Activated naive CD4-positive, alpha-beta T cell treated with anti-CD3 and anti-CD28 coated beads, Interleukin-2, amount 50 U/mL, for 24 hours (primary cell): ENCODE data around the gene PFN1.

ENCODE experiments used
- H3K27ac Mint-ChIP-seq: one replicate; pipeline ENCODE4 v1.8.0; 2021; ENCODE audit warnings: mild to moderate bottlenecking, mixed read lengths
- H3K27me3 Mint-ChIP-seq: one replicate; pipeline ENCODE4 v1.8.0; 2021; ENCODE audit warnings: mixed read lengths
- H3K36me3 Mint-ChIP-seq: one replicate; pipeline ENCODE4 v1.8.0; 2021; ENCODE audit warnings: mixed read lengths
- H3K4me1 Mint-ChIP-seq: one replicate; pipeline ENCODE4 v1.8.0; 2021; ENCODE audit warnings: mixed read lengths
- H3K4me3 Mint-ChIP-seq: one replicate; pipeline ENCODE4 v1.8.0; 2021; ENCODE audit warnings: mild to moderate bottlenecking, mixed read lengths
- H3K9me3 Mint-ChIP-seq: one replicate; pipeline ENCODE4 v1.8.0; 2021; ENCODE audit warnings: mixed read lengths

PFN1 gene

DNA sequence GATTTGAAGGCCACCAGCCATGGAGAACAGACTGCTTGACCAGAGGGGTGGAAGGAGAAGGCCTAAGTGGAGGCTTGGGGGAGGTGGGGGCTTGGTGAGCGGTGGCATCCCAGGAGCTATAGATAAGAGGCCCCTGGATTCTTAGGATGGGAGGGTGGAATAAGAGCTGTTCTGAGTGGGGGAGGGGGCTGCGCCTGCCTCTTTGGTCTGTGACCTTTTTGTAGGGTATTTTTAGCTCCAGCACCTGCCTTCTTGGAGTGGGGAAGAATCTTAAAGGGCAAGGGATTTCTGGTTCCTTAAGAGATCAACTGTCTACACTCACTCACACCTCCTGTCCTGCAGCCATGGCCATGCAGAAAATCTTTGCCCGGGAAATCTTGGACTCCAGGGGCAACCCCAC, 3.2 kb upstream of the PFN1 start:
- Mint-ChIP-seq H3K27me3 (no peaks in the 10 kb centered on the region), H3K4me3 (peak overlapping the region; percentile 90), H3K9me3 (no peaks in the 10 kb centered on the region), H3K4me1 (peaks cover 20% of the 10 kb centered on the region), H3K27ac (peak overlapping the region; percentile 85), H3K36me3 (peaks cover 7% of the 10 kb centered on the region)

DNA sequence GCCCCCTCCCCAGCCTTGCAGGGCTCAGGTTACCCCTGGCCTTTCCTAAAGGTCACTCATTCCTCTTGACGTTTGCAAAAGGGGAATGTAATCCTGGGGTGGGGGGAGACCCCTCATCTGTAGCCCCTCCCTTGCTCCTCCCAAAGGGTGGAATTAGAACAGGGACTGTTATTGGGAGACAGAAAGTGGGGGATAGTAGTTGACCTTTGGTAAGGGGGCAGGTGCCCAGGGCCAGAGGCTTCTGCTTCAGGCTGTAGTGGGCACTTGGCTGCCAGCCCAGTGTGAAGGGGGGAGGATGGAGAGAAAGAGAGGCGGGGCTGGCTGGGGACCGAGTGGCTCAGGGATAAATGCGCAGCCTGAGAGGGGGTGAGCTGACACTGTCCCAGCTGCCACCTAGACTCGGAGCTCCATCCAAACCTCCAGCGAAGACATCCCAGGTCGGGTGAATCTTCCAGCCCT, 2.4 kb upstream of the PFN1 start, which contains the start of gene ENO3:
TSS of gene ENO3 (plus strand) at position 374 of the 459 bp plus-strand sequence. CDS start 711 bp downstream, outside the sequence.
- peak within 1 kb of the TSS; percentile 90 for H3K4me3 Mint-ChIP-seq
- peaks cover 12% of the 10 kb centered on the region for H3K36me3 Mint-ChIP-seq
- H3K4me1 Mint-ChIP-seq = peaks cover 17% of the 10 kb centered on the region
- peak within 1 kb of the TSS; percentile 97 for H3K27ac Mint-ChIP-seq
- H3K27me3 Mint-ChIP-seq = no peaks in the 10 kb centered on the region
- H3K9me3 Mint-ChIP-seq = no peaks in the 10 kb centered on the region

- Mint-ChIP-seq H3K4me3 (peak overlapping the region; percentile 90), H3K27me3 (no peaks in the 10 kb centered on the region), H3K36me3 (peaks cover 18% of the 10 kb centered on the region), H3K27ac (peak overlapping the region; percentile 97), H3K4me1 (peaks cover 23% of the 10 kb centered on the region), H3K9me3 (no peaks in the 10 kb centered on the region)
Measured at GRCh38 chr17:4950075-4950745, 1.9 kb upstream of the PFN1 start.

DNA sequence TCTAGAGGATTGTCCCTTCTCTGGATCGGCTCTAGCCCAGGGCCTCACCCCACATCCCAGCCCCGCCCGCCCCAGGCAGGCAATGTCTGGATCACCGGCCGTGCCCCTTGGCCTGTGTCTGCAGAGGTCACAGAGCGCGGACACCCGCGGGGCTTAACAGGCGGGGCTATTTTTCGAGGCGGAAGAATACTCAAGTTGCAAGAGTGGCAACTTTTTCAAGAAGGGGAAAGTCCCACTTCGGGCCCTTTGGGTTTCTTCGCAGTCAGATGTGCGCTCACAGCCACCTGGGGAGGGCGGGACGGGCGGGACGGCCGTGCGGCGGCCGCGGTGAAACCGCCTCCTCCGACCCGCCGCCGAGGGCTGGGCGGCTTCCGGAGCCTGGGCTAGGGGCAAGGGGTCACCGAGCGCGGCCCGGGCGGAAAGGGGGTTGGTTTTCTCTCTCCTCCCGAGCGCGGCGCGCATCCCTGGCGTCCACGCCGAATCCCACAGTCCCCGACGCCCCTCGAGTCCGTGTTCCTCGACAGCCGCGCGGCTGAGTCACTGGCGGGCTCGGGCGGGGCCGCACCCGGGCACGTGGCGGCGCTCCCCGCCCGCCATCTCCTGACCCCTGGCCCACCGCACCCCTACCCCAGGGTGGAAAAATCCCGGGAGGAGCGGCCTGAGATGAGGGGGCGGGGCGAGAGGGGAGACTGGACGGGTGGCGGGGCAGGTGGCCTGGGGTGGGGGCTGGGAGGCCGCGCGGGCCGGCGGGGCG, 1.2 kb upstream of the PFN1 start:
- Mint-ChIP-seq H3K27ac (peak overlapping the region; percentile 88), H3K9me3 (no peaks in the 10 kb centered on the region), H3K4me3 (peak overlapping the region; percentile 100), H3K36me3 (peaks cover 20% of the 10 kb centered on the region), H3K4me1 (peaks cover 30% of the 10 kb centered on the region), H3K27me3 (no peaks in the 10 kb centered on the region)

DNA sequence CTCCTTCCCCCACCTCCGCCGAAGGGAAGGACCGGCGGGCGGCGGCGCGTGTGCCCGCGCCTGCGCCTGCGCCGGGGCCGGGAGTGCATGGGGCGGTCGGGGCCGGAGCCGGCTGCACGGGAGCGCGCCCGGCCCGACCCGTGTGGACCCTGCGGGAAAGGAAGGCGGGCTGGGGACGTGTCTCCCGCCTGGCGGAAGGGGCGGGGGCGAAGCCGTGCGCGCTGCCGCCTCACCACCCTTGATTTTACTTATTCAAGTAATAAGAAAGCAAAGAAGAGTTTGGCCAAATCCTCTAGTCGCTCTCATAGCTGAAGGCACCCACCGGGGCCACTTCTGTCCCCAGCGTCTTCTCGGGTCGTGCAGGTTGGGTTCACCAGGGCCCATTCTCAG, 596 bp upstream of the PFN1 start:
- Mint-ChIP-seq H3K4me1 (peaks cover 33% of the 10 kb centered on the region), H3K4me3 (peak overlapping the region; percentile 100), H3K27ac (peak overlapping the region; percentile 100), H3K27me3 (no peaks in the 10 kb centered on the region), H3K36me3 (peaks cover 21% of the 10 kb centered on the region), H3K9me3 (no peaks in the 10 kb centered on the region)

- no peaks in the 10 kb centered on the region for H3K9me3 Mint-ChIP-seq
- peak overlapping the region; percentile 97 for H3K27ac Mint-ChIP-seq
- H3K36me3 Mint-ChIP-seq = peaks cover 25% of the 10 kb centered on the region
- peak overlapping the region; percentile 100 for H3K4me3 Mint-ChIP-seq
- H3K27me3 Mint-ChIP-seq = no peaks in the 10 kb centered on the region
- H3K4me1 Mint-ChIP-seq = peaks cover 45% of the 10 kb centered on the region
Measured at GRCh38 chr17:4947411-4948165, 742 bp downstream of the PFN1 start.

GRCh38 chr17:4947010-4947410, 1.3 kb downstream of the PFN1 start:
- peaks cover 51% of the 10 kb centered on the region for H3K4me1 Mint-ChIP-seq
- peak overlapping the region; percentile 100 for H3K4me3 Mint-ChIP-seq

GRCh38 chr17:4946312-4946976, 1.9 kb downstream of the PFN1 start:
- Mint-ChIP-seq H3K9me3 (no peaks in the 10 kb centered on the region), H3K36me3 (peaks cover 32% of the 10 kb centered on the region), H3K4me1 (peaks cover 57% of the 10 kb centered on the region), H3K4me3 (peak overlapping the region; percentile 100), H3K27ac (peak overlapping the region; percentile 82), H3K27me3 (no peaks in the 10 kb centered on the region)

More at GRCh38 chr17:4947010-4947410, 1.3 kb downstream of the PFN1 start:
- peaks cover 26% of the 10 kb centered on the region for H3K36me3 Mint-ChIP-seq
- H3K27ac Mint-ChIP-seq = peak overlapping the region; percentile 82
- no peaks in the 10 kb centered on the region for H3K27me3 Mint-ChIP-seq
- H3K9me3 Mint-ChIP-seq = no peaks in the 10 kb centered on the region

- Mint-ChIP-seq H3K9me3 (no peaks in the 10 kb centered on the region), H3K4me1 (peaks cover 57% of the 10 kb centered on the region), H3K27ac (peak overlapping the region; percentile 96), H3K27me3 (no peaks in the 10 kb centered on the region), H3K36me3 (peaks cover 33% of the 10 kb centered on the region), H3K4me3 (peak overlapping the region; percentile 100)
Measured at GRCh38 chr17:4945944-4946280, 2.4 kb downstream of the PFN1 start.

DNA sequence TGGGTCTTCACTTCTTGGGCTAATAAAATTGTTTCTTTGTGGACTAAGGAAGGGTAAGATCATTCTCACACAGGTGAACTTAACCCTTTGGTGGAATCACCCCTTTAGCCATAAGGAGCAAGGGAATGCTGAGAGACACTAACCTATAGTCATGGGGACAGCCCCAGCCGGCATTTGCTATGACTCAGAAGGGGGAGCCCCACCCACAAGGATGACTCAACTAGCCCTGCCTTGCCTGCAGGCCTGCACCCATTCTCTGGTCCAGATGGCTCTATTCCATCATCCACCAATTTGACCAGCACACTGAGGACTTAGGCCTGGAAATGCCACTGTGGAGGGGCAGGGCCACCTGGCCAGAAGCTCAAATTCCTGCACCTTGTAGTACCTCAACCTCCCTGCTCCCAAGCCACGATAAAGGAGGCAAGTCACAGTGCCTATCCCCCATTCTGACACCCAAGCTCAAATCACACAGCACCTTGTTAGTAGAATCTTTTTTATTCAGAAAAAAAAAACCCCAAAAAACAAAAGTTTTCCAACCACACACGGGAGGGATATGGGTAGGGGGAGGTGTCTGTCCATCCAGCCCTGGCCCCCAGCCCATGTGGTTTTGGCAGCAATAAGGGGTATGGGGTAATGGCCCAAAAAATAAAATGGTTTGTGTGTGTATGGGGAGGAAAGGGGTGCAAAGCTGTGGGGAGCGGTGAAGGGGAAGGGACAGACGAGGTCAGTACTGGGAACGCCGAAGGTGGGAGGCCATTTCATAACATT, 3.0 kb downstream of the PFN1 start:
- Mint-ChIP-seq H3K27me3 (no peaks in the 10 kb centered on the region), H3K36me3 (peaks cover 33% of the 10 kb centered on the region), H3K4me1 (peaks cover 51% of the 10 kb centered on the region), H3K27ac (peak overlapping the region; percentile 96), H3K9me3 (no peaks in the 10 kb centered on the region), H3K4me3 (peak overlapping the region; percentile 100)

GRCh38 chr17:4944554-4945175, 3.7 kb downstream of the PFN1 start:
- H3K4me3 Mint-ChIP-seq = peak overlapping the region; percentile 100
- H3K36me3 Mint-ChIP-seq = peaks cover 33% of the 10 kb centered on the region
- no peaks in the 10 kb centered on the region for H3K9me3 Mint-ChIP-seq
- no peaks in the 10 kb centered on the region for H3K27me3 Mint-ChIP-seq
- peaks cover 49% of the 10 kb centered on the region for H3K4me1 Mint-ChIP-seq
- peak overlapping the region; percentile 96 for H3K27ac Mint-ChIP-seq

- peaks cover 33% of the 10 kb centered on the region for H3K36me3 Mint-ChIP-seq
- H3K27me3 Mint-ChIP-seq = no peaks in the 10 kb centered on the region
- H3K9me3 Mint-ChIP-seq = no peaks in the 10 kb centered on the region
- peaks cover 50% of the 10 kb centered on the region for H3K4me1 Mint-ChIP-seq
- peak overlapping the region; percentile 96 for H3K27ac Mint-ChIP-seq
- H3K4me3 Mint-ChIP-seq = peak overlapping the region; percentile 100
Measured at GRCh38 chr17:4944163-4944553, 4.2 kb downstream of the PFN1 start.

DNA sequence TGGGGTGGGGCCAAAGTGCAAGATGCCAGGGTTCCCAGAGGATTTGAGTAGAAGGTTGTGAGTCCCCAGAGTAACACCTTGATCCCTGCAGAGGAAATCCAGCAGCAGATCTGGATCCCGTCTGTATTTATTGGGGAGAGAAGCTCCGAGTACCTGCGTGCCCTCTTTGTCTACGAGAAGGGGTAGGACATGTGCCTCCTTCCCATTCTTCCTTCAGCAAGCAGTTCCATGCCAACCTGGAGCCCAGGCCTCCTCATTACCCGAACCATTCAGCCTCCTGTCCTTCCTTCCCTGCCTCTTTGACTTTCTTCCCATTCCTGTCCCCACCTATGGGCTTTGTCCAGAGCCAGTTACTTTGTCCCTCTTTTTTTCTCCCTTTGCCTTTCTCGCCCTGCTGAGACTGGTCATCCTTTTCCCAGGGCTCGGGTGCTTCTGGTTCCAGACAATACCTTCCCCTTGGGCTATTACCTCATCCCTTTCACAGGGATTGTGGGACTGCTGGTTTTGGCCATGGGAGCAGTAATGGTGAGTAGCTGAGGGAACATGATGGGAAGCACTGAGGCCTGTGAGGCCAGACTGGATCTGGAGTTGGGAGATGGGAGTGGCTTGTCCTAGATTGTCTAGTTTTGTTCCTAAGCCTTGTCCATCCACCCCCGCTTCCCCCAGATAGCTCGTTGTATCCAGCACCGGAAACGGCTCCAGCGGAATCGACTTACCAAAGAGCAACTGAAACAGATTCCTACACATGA, 5.4 kb downstream of the PFN1 start:
- Mint-ChIP-seq H3K36me3 (peaks cover 33% of the 10 kb centered on the region), H3K27ac (peak overlapping the region; percentile 84), H3K4me1 (peaks cover 60% of the 10 kb centered on the region)

DNA sequence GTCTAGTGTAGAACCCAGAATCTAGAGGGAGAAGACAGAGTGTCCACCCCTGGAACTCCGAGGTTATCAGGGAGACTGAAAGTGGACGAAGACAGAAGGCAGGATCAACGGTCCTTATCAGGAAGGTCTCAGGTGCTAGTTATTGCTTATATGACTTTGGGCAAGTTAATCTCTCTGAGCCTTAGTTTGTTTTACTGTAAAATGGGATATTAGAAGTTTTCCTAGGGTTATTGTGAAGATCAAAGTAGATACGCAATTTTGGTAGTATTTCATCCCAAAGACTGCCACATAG, 7.1 kb downstream of the PFN1 start:
- Mint-ChIP-seq H3K4me3 (peak overlapping the region; percentile 94), H3K4me1 (peaks cover 68% of the 10 kb centered on the region), H3K9me3 (no peaks in the 10 kb centered on the region), H3K27ac (peak overlapping the region; percentile 99), H3K36me3 (peaks cover 24% of the 10 kb centered on the region), H3K27me3 (no peaks in the 10 kb centered on the region)

More for the DNA sequence above, 5.4 kb downstream of the PFN1 start:
- no peaks in the 10 kb centered on the region for H3K27me3 Mint-ChIP-seq
- H3K4me3 Mint-ChIP-seq = peak overlapping the region; percentile 100
- no peaks in the 10 kb centered on the region for H3K9me3 Mint-ChIP-seq
